CD14-positive monocyte (primary cell): ENCODE results near the gene BCAR3. TPM values are rescaled to one million over a fixed set of nuclear protein-coding genes. Genes with fewer than 3 reads are reported as not detected.
A peak's percentile ranks its signal among the peaks of the same experiment; 100 is the strongest.

Source experiments
- DNase-seq, 3 donors: peaks; one replicate each; pipeline ENCODE4 v3.0.0-alpha.2; 2011 to 2022
- H2AFZ ChIP-seq: 2 replicates; pipeline ENCODE4 v1.6.0; 2012; ENCODE audit warnings: mild to moderate bottlenecking, low read depth, low read length, inconsistent platforms; ENCODE audit not compliant: insufficient read depth, poor library complexity, severe bottlenecking
- H3K27ac ChIP-seq, 2 donors: 1 replicate in 1 of 2; 2 replicates in 1 of 2; pipeline ENCODE4 v1.5.1; 2012 to 2013; ENCODE audit warnings: low read length in 2 of 2, control low read depth in 1 of 2, inconsistent platforms in 1 of 2, low read depth in 1 of 2, mild to moderate bottlenecking in 1 of 2
- H3K27me3 ChIP-seq, 2 donors: one replicate each; pipeline versions ENCODE4 v1.6.0 to v1.6.1; 2011 to 2013; ENCODE audit warnings: low read length in 2 of 2; ENCODE audit not compliant: control insufficient read depth in 2 of 2, insufficient read depth in 2 of 2
- H3K36me3 ChIP-seq, 2 donors: replicated peaks in 1 of 2; 1 replicate in 1 of 2; 2 replicates in 1 of 2; pipeline versions ENCODE4 v1.5.1 to v1.6.1; 2012 to 2013; ENCODE audit warnings: low read length in 2 of 2, control low read depth in 1 of 2, inconsistent platforms in 1 of 2, mild to moderate bottlenecking in 1 of 2; ENCODE audit not compliant: insufficient read depth in 2 of 2, control insufficient read depth in 1 of 2
- H3K4me1 ChIP-seq, 2 donors: 1 replicate in 1 of 2; 2 replicates in 1 of 2; pipeline versions ENCODE4 v1.5.1 to v1.6.1; 2012 to 2013; ENCODE audit warnings: low read length in 2 of 2, control low read depth in 1 of 2, inconsistent platforms in 1 of 2, mild to moderate bottlenecking in 1 of 2, moderate library complexity in 1 of 2; ENCODE audit not compliant: insufficient read depth in 2 of 2, control insufficient read depth in 1 of 2
- H3K4me2 ChIP-seq: replicated peaks from 2 replicates; pipeline ENCODE3; 2012; ENCODE audit warnings: low read length, moderate library complexity, mild to moderate bottlenecking; ENCODE audit not compliant: poor library complexity, severe bottlenecking; ENCODE audit errors: extremely low read depth
- H3K4me3 ChIP-seq, 3 experiments: fragments of 200-600 bp in 1 of 3; sonication (generic) in 1 of 3; replicated peaks in 1 of 3; 1 replicate in 2 of 3; 2 replicates in 1 of 3; pipeline ENCODE4 v1.5.1; 2011 to 2013; ENCODE audit warnings: low read length in 3 of 3, mild to moderate bottlenecking in 3 of 3, control low read depth in 2 of 3, low read depth in 2 of 3, inconsistent platforms in 1 of 3, moderate library complexity in 1 of 3
- H3K79me2 ChIP-seq: 2 replicates; pipeline ENCODE4 v1.6.0; 2012; ENCODE audit warnings: mild to moderate bottlenecking, control low read depth, inconsistent platforms, low read length, moderate library complexity; ENCODE audit not compliant: insufficient read depth
- H3K9ac ChIP-seq: 2 replicates; pipeline ENCODE4 v1.6.0; 2017; ENCODE audit warnings: low read length, mild to moderate bottlenecking; ENCODE audit not compliant: insufficient read depth, poor library complexity, severe bottlenecking
- H3K9me3 ChIP-seq, 2 donors: replicated peaks in 1 of 2; 1 replicate in 1 of 2; 2 replicates in 1 of 2; pipeline versions ENCODE4 v1.5.1 to v1.6.1; 2012 to 2013; ENCODE audit warnings: low read length in 2 of 2, control low read depth in 1 of 2; ENCODE audit not compliant: control insufficient read depth in 1 of 2, insufficient read depth in 1 of 2
- H4K20me1 ChIP-seq: 2 replicates; pipeline ENCODE4 v1.6.0; 2012; ENCODE audit warnings: mild to moderate bottlenecking, low read length, control low read depth, moderate library complexity; ENCODE audit not compliant: insufficient read depth
- H3K27ac Mint-ChIP-seq, 7 donors: one replicate each; pipeline ENCODE4 v1.8.0; 2020; ENCODE audit warnings: mild to moderate bottlenecking in 7 of 7, mixed read lengths in 7 of 7, moderate library complexity in 6 of 7, inconsistent platforms in 2 of 7
- H3K27me3 Mint-ChIP-seq, 3 donors: one replicate each; pipeline ENCODE4 v1.8.0; 2021 to 2022; ENCODE audit warnings: low read depth in 3 of 3, mild to moderate bottlenecking in 3 of 3, mixed read lengths in 3 of 3, moderate library complexity in 3 of 3, inconsistent platforms in 1 of 3
- H3K36me3 Mint-ChIP-seq, 2 donors: one replicate each; pipeline ENCODE4 v1.8.0; 2020; ENCODE audit warnings: mixed read lengths in 2 of 2, inconsistent platforms in 1 of 2, mild to moderate bottlenecking in 1 of 2
- H3K4me1 Mint-ChIP-seq: one replicate; pipeline ENCODE4 v1.8.0; 2020; ENCODE audit warnings: mild to moderate bottlenecking, mixed read lengths
- H3K4me3 Mint-ChIP-seq, 2 donors: one replicate each; pipeline ENCODE4 v1.8.0; 2020; ENCODE audit warnings: mild to moderate bottlenecking in 2 of 2, mixed read lengths in 2 of 2, moderate library complexity in 1 of 2
- H3K9me3 Mint-ChIP-seq, 7 donors: one replicate each; pipeline ENCODE4 v1.8.0; 2020 to 2022; ENCODE audit warnings: mixed read lengths in 7 of 7, mild to moderate bottlenecking in 6 of 7, moderate library complexity in 6 of 7, inconsistent platforms in 2 of 7
- CTCF ChIP-seq: fragments of 200-600 bp; IDR thresholded peaks from one replicate; pipeline ENCODE4 v1.8.0; 2022; ENCODE audit warnings: antibody characterized with exemption, mild to moderate bottlenecking
- WGBS: methylation state at CpG from one replicate; pipeline ENCODE4 v1.1.5; 2013; ENCODE audit warnings: missing lambda C conversion rate; ENCODE audit not compliant: insufficient coverage; 5-methylcytosine and 5-hydroxymethylcytosine counted together
- intact Hi-C, 2 donors: fragments of 100-400 bp; cut with micrococcal nuclease; formaldehyde crosslinking; loops; one replicate each; pipeline versions ENCODE4 v1.15.0 to v1.15.1; 2023
- polyA plus RNA-seq, 3 donors: library from polyadenylated mRNA; depleted of rRNA in 1 of 3; unstranded in 2 of 3; stranded (reverse) in 1 of 3; fragments of 300-500 nt in 2 of 3; fragments of >200 nt in 1 of 3; fragmentation: Illumina TruSeq in 2 of 3; gene quantifications; 1 replicate in 2 of 3; 2 replicates in 1 of 3; pipeline ENCODE4 v1.2.3, GENCODE V29; 2012 to 2021

Gene BCAR3
- polyA plus RNA-seq, 3 donors = 0.05 to 0.41 TPM; not detected in 1

- no peaks in the 10 kb centered on the region for H3K4me1 Mint-ChIP-seq
- H3K27me3 Mint-ChIP-seq = no peaks in the 10 kb centered on the region
- Histone ChIP-seq H3K27me3 (no peaks in the 10 kb centered on the region), H3K9me3 (no peaks in the 10 kb centered on the region), H4K20me1 (no peaks in the 10 kb centered on the region), H3K4me3 (no peak overlapping the region), H3K36me3 (no peaks in the 10 kb centered on the region), H2AFZ (no peak overlapping the region), H3K9ac (no peak overlapping the region), H3K4me2 (no peak overlapping the region), H3K4me1 (no peaks in the 10 kb centered on the region), H3K79me2 (no peaks in the 10 kb centered on the region), H3K27ac (no peak overlapping the region)
- intact Hi-C loops = loop anchor here (2.0 to 10.0 kb wide), 3 partner anchors 182 to 221 kb away; no protein-coding TSS in a partner anchor
- no peak for TF ChIP-seq CTCF
- peaks cover 0 to 2% (median 0%) of the 10 kb centered on the region in 7 donors for H3K9me3 Mint-ChIP-seq
- H3K36me3 Mint-ChIP-seq = no peaks in the 10 kb centered on the region
- WGBS = 100% methylated on average over 2 of the region's 3 CpGs
- H3K4me3 Mint-ChIP-seq = no peak overlapping the region
- no peak overlapping the region for H3K27ac Mint-ChIP-seq
- DNase-seq = no peak
Observed at GRCh38 chr1:93630168-93630567, 51.5 kb downstream of the BCAR3 start.

GRCh38 chr1:93629101-93630059 is 52.3 kb downstream of the BCAR3 start:
- Histone ChIP-seq H4K20me1 (no peaks in the 10 kb centered on the region), H3K4me2 (no peak overlapping the region), H3K36me3 (no peaks in the 10 kb centered on the region), H2AFZ (no peak overlapping the region), H3K27me3 (no peaks in the 10 kb centered on the region), H3K27ac (no peak overlapping the region), H3K9me3 (no peaks in the 10 kb centered on the region), H3K4me3 (no peak overlapping the region), H3K9ac (no peak overlapping the region), H3K79me2 (no peaks in the 10 kb centered on the region), H3K4me1 (no peaks in the 10 kb centered on the region)
- H3K4me3 Mint-ChIP-seq = no peak overlapping the region
- 71% methylated on average over 6 of the region's 9 CpGs for WGBS
- peaks cover 0 to under 1% (median 0%) of the 10 kb centered on the region in 3 donors for H3K27me3 Mint-ChIP-seq
- H3K4me1 Mint-ChIP-seq = no peaks in the 10 kb centered on the region
- no peaks in the 10 kb centered on the region for H3K9me3 Mint-ChIP-seq
- no peak overlapping the region for H3K27ac Mint-ChIP-seq
- peak; percentile 42 to 66 (median 61) for DNase-seq
- intact Hi-C loops = loop anchor here (2.0 to 10.0 kb wide), 4 partner anchors 183 to 221 kb away; no protein-coding TSS in a partner anchor
- peak; percentile 84 for TF ChIP-seq CTCF
- no peaks in the 10 kb centered on the region for H3K36me3 Mint-ChIP-seq
